NB4 (cell line): ENCODE results near the gene IRAK1BP1.

ENCODE experiments used
- DNase-seq: peaks from one replicate; pipeline ENCODE4 v3.0.0; 2010; ENCODE audit warnings: low read depth
- H3K4me3 ChIP-seq: one replicate; pipeline ENCODE4 v1.5.1; 2011; ENCODE audit warnings: mild to moderate bottlenecking, low read depth, low read length, moderate library complexity
- MYC ChIP-seq: IDR thresholded peaks from 2 replicates; pipeline ENCODE4 v1.6.1; 2011; ENCODE audit warnings: low read depth, low read length
- POLR2A ChIP-seq: IDR thresholded peaks from 2 replicates; pipeline ENCODE4 v1.6.1; 2011; ENCODE audit warnings: mild to moderate bottlenecking; ENCODE audit not compliant: insufficient read length; ENCODE audit errors: extremely low read depth
- TF ChIP-seq, protein P1 (sequence below): IDR thresholded peaks from one replicate; pipeline ENCODE4 v1.5.1; 2012; ENCODE audit warnings: low read depth, low read length
- TF ChIP-seq, protein P2 (sequence below): IDR thresholded peaks from 2 replicates; pipeline ENCODE4 v1.6.1; 2011; ENCODE audit warnings: low read depth, low read length

IRAK1BP1 gene

DNA sequence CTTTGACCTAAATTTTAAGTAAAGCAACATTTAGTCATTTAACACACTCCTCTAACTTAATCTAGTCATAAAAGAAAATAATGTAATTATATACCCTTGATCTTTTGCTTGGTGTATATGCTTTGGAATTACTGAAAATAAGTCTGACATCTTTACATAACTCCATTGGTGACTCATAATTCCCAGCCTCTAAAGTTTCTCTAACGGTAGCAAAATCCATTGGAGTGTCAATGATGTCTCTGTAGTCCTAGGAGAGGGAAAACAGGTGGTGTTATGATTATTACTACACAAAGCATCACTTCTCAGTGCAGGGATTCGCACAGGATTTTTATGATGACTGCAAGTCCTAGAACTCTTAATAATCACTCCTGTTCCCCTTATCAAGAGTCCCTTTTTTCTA is 80.2 kb downstream of the IRAK1BP1 start:
- H3K4me3 ChIP-seq: no peak overlapping the region
- TF ChIP-seq POLR2A (no peak), MYC (no peak)
- TF ChIP-seq, protein P1, sequence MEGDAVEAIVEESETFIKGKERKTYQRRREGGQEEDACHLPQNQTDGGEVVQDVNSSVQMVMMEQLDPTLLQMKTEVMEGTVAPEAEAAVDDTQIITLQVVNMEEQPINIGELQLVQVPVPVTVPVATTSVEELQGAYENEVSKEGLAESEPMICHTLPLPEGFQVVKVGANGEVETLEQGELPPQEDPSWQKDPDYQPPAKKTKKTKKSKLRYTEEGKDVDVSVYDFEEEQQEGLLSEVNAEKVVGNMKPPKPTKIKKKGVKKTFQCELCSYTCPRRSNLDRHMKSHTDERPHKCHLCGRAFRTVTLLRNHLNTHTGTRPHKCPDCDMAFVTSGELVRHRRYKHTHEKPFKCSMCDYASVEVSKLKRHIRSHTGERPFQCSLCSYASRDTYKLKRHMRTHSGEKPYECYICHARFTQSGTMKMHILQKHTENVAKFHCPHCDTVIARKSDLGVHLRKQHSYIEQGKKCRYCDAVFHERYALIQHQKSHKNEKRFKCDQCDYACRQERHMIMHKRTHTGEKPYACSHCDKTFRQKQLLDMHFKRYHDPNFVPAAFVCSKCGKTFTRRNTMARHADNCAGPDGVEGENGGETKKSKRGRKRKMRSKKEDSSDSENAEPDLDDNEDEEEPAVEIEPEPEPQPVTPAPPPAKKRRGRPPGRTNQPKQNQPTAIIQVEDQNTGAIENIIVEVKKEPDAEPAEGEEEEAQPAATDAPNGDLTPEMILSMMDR: no peak
- TF ChIP-seq, protein P2, sequence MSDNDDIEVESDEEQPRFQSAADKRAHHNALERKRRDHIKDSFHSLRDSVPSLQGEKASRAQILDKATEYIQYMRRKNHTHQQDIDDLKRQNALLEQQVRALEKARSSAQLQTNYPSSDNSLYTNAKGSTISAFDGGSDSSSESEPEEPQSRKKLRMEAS: no peak
- no peak for DNase-seq

DNA sequence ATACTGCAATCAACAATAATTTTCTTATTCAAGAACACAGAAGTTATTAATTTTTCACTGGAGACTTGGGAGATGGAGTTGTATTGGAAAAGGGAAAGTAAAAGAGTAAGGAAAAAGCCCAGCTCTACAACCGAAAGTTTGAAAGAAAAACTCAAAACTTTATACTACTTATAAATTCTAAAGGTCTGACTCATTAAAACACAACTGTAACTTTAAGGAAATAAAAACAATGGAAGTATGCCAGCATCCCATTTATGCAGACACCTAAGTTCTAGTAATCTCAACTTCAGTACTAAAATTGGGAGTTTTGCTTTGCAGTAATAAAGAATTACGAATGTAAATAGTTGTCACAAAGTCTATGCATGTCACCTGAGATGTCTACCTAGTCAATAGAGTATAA is 80.6 kb downstream of the IRAK1BP1 start:
- TF ChIP-seq POLR2A (no peak), MYC (no peak)
- TF ChIP-seq, protein P1: no peak
- TF ChIP-seq, protein P2: no peak
- DNase-seq: no peak
- no peak overlapping the region for H3K4me3 ChIP-seq

DNA sequence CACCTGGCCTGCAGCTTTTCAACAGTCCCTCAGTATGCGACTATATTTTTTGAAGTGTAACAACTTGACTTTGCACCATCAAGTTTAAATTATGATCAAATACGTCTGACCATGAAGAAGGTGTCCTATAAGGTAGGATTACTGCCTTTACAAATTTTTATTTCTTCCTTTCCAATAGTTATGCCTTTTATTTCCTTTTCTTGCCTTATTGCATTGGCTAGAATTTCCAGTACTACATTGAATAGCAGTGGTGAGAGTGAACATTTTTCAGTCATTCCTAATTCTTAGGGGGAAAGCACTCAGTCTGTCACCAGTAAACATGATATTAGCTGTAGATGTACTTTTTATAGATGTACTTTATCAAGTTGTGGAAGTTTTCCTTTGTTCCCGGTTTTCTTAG is 81.4 kb downstream of the IRAK1BP1 start:
- DNase-seq: no peak
- no peak overlapping the region for H3K4me3 ChIP-seq
- TF ChIP-seq, protein P2: no peak
- TF ChIP-seq, protein P1: no peak
- TF ChIP-seq POLR2A: no peak
- TF ChIP-seq MYC: no peak

DNA sequence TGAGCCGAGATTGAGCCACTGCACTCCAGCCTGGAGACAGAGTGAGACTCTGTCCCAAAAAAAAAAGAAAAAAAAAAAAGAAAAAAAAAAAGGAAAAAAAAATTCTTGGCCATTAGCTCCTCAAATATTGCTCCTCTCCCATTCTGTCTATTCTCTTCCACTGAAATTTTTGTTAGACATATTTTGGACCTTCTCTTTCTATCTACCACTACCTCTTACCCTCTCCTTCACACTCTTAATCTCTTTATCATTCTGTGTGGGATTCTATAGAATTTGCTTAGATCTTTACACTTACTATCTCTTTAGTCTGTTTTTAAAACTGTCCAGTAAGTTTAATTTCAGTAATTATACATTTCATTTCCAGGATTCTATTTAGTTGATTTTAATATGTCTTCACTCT is 85.0 kb downstream of the IRAK1BP1 start:
- TF ChIP-seq, protein P1: no peak
- TF ChIP-seq POLR2A: no peak
- DNase-seq: no peak
- H3K4me3 ChIP-seq: no peak overlapping the region
